ENCODE results near the gene PCSK6.

DNA sequence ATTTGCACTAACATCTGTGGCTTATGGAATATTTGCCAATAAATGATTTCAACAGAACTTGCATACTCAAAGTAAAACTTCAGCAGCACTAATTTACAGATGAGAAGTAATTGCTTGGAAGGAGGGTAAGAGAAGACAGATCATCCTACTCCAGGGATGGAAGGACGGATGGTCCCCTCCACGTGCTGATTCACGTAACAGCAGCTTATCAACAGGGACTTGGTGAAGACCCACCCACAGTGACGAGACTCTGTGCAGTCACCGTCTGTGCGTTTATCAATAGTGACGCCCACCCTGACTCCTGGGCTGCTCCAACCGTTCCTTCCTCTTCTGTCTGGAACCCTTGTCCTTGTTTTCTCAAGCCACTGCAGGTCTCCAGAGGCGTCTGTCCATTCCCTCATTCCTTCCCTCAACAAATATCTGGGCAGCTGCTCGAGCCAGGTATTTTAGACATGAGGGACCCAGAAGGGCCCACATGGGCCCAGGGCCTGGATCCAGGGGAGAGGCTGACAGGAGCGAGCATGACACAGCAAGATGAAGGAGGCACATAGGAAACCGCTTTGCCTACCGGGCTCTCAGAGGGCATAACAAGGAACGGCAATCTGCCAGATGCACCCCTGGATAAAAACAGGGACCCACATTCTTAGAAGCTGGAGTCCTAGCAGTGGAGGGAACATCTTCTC, 33.3 kb downstream of the PCSK6 start:
- TF ChIP-seq POLR2A (IDR thresholded peaks at IDR 0.05): no peak
- TF ChIP-seq EP300 (IDR thresholded peaks at IDR 0.05): no peak

All from gastroesophageal sphincter (tissue), 2 donors.